Ishikawa (cell line): ENCODE measurements around the gene SERTAD3.

Experiments used
- CEBPB ChIP-seq: IDR thresholded peaks from 2 replicates; pipeline ENCODE4 v1.6.1; 2012
- CREB1 ChIP-seq: IDR thresholded peaks from 2 replicates; pipeline ENCODE4 v1.6.1; 2012; ENCODE audit warnings: low read depth
- EGR1 ChIP-seq: IDR thresholded peaks from 2 replicates; pipeline ENCODE4 v1.6.1; 2012
- EP300 ChIP-seq: IDR thresholded peaks from 2 replicates; pipeline ENCODE4 v1.6.1; 2012; ENCODE audit warnings: borderline replicate concordance
- FOXM1 ChIP-seq: IDR thresholded peaks from 2 replicates; pipeline ENCODE4 v1.6.1; 2012; ENCODE audit warnings: low read depth, borderline replicate concordance
- NFIC ChIP-seq: IDR thresholded peaks from 2 replicates; pipeline ENCODE4 v1.6.1; 2012
- RAD21 ChIP-seq: IDR thresholded peaks from 2 replicates; pipeline ENCODE4 v1.6.1; 2012; ENCODE audit warnings: low read depth
- TAF1 ChIP-seq: IDR thresholded peaks from 2 replicates; pipeline ENCODE4 v1.6.1; 2012; ENCODE audit warnings: low read depth, mild to moderate bottlenecking
- TCF12 ChIP-seq: IDR thresholded peaks from 2 replicates; pipeline ENCODE4 v1.6.1; 2012; ENCODE audit warnings: low read depth
- TEAD4 ChIP-seq: IDR thresholded peaks from 2 replicates; pipeline ENCODE4 v1.6.1; 2012
- YY1 ChIP-seq: IDR thresholded peaks from 2 replicates; pipeline ENCODE4 v1.6.1; 2012; ENCODE audit warnings: low read depth
- ZBTB7A ChIP-seq: IDR thresholded peaks from 2 replicates; pipeline ENCODE4 v1.6.1; 2012; ENCODE audit warnings: low read depth
- TF ChIP-seq, protein P1 (sequence below): IDR thresholded peaks from 2 replicates; pipeline ENCODE4 v1.6.1; 2012
- TF ChIP-seq, protein P2 (sequence below): IDR thresholded peaks from 2 replicates; pipeline ENCODE4 v1.6.1; 2012
- TF ChIP-seq, protein P3 (sequence below): IDR thresholded peaks from 2 replicates; pipeline ENCODE4 v1.6.1; 2012; ENCODE audit warnings: low read depth, mild to moderate bottlenecking

The SERTAD3 gene

DNA sequence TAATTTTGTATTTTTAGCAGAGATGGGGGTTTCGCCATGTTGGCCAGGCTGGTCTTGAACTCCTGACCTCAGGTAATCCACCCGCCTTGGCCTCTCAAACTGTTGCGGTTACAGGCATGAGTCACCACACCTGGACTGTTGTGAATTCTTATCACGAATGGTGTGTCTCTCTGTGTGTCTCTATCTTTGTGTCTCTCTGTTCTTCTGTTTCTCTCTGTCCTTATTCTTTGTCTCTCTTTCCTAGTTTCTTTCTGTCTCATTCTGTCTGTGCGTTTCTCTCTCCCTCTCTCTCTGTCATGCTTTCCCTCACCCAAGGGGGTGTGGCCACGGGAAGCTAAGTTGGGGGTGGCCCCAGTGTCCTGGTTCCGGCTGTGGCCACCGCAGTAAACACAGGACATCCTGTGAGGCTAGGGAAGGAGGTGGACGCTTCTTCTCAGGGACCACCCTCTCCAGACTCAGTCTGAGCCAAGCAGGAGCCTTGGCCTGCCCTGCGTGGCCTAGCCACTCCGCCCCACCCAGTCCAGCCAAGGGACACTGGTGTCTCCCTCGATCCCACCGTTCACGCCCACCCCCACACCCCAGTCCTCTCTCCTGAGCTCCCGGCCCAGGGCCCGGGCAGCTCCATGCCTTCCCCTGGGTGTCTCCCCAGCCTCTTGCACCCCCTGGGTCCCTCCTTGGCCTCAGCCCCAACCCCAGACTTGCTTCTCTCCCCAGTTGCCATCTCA lies 27.1 kb downstream of the SERTAD3 start:
- TF ChIP-seq TCF12 (no peak), CREB1 (no peak)

- no peak for TF ChIP-seq EGR1
- no peak for TF ChIP-seq NFIC
- no peak for TF ChIP-seq CREB1
- no peak for TF ChIP-seq TCF12
Measured at GRCh38 chr19:40415768-40416167, 28.4 kb downstream of the SERTAD3 start.

- no peak for TF ChIP-seq RAD21
Measured at GRCh38 chr19:40414542-40415535, 29.3 kb downstream of the SERTAD3 start.

DNA sequence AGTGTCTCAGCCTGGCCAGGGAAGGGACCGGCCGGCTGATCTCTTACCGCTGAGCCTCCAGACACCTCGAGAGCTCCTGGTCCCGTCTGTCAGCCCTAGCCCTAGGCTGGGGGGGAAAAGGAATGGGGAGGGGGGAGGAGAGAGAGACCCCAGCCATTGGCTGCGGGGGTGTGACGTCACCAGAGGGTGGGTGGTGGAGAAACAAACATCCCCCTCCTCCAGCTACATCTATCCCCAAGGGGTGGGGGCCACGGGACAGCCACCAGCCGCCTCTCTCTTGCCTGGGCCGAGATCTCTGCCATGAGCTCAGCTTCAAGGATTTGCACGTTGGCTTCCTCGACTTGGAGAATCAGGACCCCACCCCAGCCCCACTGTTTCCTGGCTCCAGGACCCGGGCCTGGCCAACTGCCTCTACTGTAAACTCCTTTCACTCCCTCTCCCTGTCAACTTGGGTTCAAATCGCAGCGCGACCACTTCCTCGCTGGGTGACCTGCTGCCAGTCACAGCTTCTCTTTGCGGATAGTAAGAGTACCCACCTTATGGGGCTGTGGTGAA lies 30.8 kb downstream of the SERTAD3 start, which contains the start of gene PRX:
Gene PRX, minus strand, starts transcription at position 88 of the 555 bp plus-strand sequence. CDS start 5,446 bp downstream, outside the sequence.
- TF ChIP-seq EP300 = no peak
- no peak for TF ChIP-seq TAF1
- TF ChIP-seq, protein P1, sequence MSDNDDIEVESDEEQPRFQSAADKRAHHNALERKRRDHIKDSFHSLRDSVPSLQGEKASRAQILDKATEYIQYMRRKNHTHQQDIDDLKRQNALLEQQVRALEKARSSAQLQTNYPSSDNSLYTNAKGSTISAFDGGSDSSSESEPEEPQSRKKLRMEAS = no peak
- TF ChIP-seq, protein P2, sequence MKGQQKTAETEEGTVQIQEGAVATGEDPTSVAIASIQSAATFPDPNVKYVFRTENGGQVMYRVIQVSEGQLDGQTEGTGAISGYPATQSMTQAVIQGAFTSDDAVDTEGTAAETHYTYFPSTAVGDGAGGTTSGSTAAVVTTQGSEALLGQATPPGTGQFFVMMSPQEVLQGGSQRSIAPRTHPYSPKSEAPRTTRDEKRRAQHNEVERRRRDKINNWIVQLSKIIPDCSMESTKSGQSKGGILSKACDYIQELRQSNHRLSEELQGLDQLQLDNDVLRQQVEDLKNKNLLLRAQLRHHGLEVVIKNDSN = no peak
- TF ChIP-seq ZBTB7A = no peak
- TF ChIP-seq CREB1 = no peak

DNA sequence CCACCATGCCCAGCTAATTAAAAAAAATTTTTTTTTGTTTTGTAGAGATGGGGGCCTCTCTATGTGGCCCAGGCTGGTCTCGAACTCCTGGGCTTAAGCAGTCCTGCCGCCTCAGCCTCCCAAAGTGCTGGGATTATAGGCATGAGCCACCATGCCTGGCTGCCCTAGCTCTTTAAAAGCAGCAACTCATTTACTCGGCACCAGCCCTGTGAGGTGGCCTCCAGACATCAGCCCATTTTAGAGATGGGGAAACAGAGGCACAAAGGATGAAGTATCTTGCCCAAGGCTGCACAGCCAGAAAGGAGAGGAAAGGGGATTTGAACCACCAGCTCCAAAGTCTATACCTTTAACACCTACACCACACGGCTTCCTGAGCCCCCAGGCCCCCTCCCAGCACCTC lies 31.3 kb downstream of the SERTAD3 start:
- TF ChIP-seq TCF12 = no peak
- TF ChIP-seq CREB1 = no peak
- TF ChIP-seq, protein P2 = no peak
- no peak for TF ChIP-seq FOXM1
- TF ChIP-seq TAF1 = no peak
- no peak for TF ChIP-seq ZBTB7A
- no peak for TF ChIP-seq TEAD4
- TF ChIP-seq EP300 = no peak
- no peak for TF ChIP-seq NFIC
- TF ChIP-seq CEBPB = no peak
- TF ChIP-seq YY1 = no peak
- TF ChIP-seq, protein P3, sequence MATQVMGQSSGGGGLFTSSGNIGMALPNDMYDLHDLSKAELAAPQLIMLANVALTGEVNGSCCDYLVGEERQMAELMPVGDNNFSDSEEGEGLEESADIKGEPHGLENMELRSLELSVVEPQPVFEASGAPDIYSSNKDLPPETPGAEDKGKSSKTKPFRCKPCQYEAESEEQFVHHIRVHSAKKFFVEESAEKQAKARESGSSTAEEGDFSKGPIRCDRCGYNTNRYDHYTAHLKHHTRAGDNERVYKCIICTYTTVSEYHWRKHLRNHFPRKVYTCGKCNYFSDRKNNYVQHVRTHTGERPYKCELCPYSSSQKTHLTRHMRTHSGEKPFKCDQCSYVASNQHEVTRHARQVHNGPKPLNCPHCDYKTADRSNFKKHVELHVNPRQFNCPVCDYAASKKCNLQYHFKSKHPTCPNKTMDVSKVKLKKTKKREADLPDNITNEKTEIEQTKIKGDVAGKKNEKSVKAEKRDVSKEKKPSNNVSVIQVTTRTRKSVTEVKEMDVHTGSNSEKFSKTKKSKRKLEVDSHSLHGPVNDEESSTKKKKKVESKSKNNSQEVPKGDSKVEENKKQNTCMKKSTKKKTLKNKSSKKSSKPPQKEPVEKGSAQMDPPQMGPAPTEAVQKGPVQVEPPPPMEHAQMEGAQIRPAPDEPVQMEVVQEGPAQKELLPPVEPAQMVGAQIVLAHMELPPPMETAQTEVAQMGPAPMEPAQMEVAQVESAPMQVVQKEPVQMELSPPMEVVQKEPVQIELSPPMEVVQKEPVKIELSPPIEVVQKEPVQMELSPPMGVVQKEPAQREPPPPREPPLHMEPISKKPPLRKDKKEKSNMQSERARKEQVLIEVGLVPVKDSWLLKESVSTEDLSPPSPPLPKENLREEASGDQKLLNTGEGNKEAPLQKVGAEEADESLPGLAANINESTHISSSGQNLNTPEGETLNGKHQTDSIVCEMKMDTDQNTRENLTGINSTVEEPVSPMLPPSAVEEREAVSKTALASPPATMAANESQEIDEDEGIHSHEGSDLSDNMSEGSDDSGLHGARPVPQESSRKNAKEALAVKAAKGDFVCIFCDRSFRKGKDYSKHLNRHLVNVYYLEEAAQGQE = no peak
- TF ChIP-seq EGR1 = no peak
- TF ChIP-seq, protein P1 = no peak
- TF ChIP-seq RAD21 = no peak

GRCh38 chr19:40411958-40412499 lies 32.1 kb downstream of the SERTAD3 start:
- TF ChIP-seq, protein P3 = no peak
- TF ChIP-seq NFIC = no peak
- TF ChIP-seq ZBTB7A = no peak
- TF ChIP-seq EGR1 = no peak
- TF ChIP-seq RAD21 = no peak
- no peak for TF ChIP-seq CREB1
- TF ChIP-seq, protein P2 = no peak
- TF ChIP-seq FOXM1 = no peak
- no peak for TF ChIP-seq TAF1
